Measurements from ENCODE around the gene LONP2. TPM values are rescaled to one million over a fixed set of nuclear protein-coding genes. Genes with fewer than 3 reads are reported as not detected.

LONP2 gene
- total and polyA plus RNA-seq, 12 donors, result 45.3 to 89.1 (median 75.2) TPM

DNA sequence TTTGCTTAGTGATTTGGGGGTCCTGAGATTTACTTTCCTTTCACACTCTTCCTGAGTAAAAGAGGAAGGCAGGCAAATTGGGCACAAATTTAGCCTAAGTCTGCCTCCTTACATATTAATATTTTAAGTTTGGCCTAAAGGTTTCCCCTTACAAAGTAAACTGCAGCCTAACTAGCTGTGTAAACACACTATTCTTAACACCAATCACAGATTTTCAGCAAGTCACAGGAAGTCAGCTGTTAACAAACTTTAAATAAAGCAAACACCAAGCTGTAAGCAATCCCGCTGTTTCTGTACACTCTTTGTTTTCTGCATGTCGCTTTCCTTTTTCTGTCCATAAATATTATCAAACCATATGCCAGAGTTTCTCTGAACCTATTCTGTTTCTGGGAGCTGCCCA, 48.4 kb downstream of the LONP2 start:
- H3K9me3 ChIP-seq (replicated peaks in 1 of 3), result peaks cover 0 to 3% (median 0%) of the 10 kb centered on the region in 3 donors
- intact Hi-C loops (cut with DNase I), result no loop called here
- H3K36me3 ChIP-seq (replicated peaks in 1 of 2), result peaks cover 0 to 34% of the 10 kb centered on the region in 2 donors
- WGBS, 4 donors, result 77 to 89% (median 86%) methylated on average over 2 of the region's 2 CpGs
- no peak overlapping the region for H3K27ac ChIP-seq
- H3K27me3 ChIP-seq, result no peaks in the 10 kb centered on the region
- H3K4me3 ChIP-seq, result no peak overlapping the region
- no peak for DNase-seq
- TF ChIP-seq, protein P1, sequence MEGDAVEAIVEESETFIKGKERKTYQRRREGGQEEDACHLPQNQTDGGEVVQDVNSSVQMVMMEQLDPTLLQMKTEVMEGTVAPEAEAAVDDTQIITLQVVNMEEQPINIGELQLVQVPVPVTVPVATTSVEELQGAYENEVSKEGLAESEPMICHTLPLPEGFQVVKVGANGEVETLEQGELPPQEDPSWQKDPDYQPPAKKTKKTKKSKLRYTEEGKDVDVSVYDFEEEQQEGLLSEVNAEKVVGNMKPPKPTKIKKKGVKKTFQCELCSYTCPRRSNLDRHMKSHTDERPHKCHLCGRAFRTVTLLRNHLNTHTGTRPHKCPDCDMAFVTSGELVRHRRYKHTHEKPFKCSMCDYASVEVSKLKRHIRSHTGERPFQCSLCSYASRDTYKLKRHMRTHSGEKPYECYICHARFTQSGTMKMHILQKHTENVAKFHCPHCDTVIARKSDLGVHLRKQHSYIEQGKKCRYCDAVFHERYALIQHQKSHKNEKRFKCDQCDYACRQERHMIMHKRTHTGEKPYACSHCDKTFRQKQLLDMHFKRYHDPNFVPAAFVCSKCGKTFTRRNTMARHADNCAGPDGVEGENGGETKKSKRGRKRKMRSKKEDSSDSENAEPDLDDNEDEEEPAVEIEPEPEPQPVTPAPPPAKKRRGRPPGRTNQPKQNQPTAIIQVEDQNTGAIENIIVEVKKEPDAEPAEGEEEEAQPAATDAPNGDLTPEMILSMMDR (IDR thresholded peaks at IDR 0.05), result no peak
- TF ChIP-seq POLR2A (IDR thresholded peaks at IDR 0.05), result no peak
- no peaks in the 10 kb centered on the region for H3K4me1 ChIP-seq (replicated peaks in 1 of 2)

DNA sequence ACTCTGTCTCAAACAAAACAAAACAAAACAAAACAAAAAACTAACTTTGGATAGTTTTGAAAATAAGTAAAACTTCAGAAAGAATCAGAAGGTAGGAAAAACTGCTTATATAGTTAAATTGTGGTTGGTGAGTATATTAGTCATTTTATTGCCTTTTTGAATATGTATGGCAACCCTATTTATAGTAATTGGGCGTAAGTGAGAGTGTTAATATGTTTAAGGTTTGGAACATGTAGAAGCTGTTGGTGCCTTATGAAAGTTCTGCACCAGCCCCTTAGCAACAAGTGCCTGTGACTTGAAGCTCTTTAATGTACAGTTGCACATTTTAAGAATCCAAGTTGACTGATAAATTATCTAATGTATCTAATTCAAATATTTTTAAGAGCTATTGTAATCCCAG, 50.6 kb downstream of the LONP2 start:
- no peak overlapping the region for H3K27ac ChIP-seq
- H3K4me3 ChIP-seq, result no peak overlapping the region
- no peak for TF ChIP-seq POLR2A (IDR thresholded peaks at IDR 0.05)
- TF ChIP-seq, protein P1 (IDR thresholded peaks at IDR 0.05), result no peak
- H3K36me3 ChIP-seq (replicated peaks in 1 of 2), result peaks cover 0 to 38% of the 10 kb centered on the region in 2 donors
- DNase-seq, result no peak
- no peaks in the 10 kb centered on the region for H3K4me1 ChIP-seq (replicated peaks in 1 of 2)
- H3K27me3 ChIP-seq, result no peaks in the 10 kb centered on the region
- H3K9me3 ChIP-seq (replicated peaks in 1 of 3), result no peaks in the 10 kb centered on the region
- 88 to 94% (median 90%) methylated on average over 1 of the region's 1 CpG for WGBS, 4 donors
- intact Hi-C loops (cut with DNase I), result no loop called here

DNA sequence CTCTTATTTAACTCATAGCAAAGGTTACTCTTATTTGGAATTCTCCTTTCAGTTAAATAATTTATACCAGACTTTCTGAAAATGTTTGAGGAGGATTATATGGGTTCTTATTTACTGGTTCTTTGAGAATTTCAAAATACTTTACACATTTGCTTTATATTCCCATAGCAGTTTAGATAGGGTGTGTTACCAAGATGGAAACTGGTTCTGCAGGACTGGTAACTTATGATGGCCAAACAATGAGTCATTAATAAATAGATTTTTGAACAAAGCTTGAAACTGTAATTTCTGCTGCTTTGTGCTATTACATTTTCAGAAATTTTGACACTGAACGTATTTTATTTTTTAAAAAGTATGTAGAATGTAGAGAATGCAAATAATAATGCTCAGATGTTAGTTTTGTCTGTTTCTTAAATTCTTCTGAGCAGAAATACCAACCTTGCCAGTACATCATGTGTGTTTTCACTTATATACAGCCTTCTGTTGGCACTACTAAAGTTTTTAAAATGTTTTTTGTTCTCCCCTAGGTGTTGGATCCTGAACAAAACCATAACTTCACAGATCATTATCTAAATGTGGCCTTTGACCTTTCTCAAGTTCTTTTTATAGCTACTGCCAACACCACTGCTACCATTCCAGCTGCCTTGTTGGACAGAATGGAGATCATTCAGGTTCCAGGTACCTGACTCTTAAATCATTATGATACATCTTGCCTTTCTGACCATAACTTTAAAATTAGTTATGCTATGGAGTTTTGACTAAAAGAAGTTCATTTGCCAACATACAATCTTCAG, 51.6 kb downstream of the LONP2 start:
- H3K27ac ChIP-seq, result no peak overlapping the region
- no peak for DNase-seq
- H3K27me3 ChIP-seq, result no peaks in the 10 kb centered on the region
- 92 to 100% (median 99%) methylated on average over 1 of the region's 1 CpG for WGBS, 4 donors
- no peak overlapping the region for H3K4me3 ChIP-seq
- peaks cover 0 to 44% of the 10 kb centered on the region in 2 donors for H3K36me3 ChIP-seq (replicated peaks in 1 of 2)
- H3K4me1 ChIP-seq (replicated peaks in 1 of 2), result no peaks in the 10 kb centered on the region
- intact Hi-C loops (cut with DNase I), result no loop called here
- H3K9me3 ChIP-seq (replicated peaks in 1 of 3), result no peaks in the 10 kb centered on the region
- TF ChIP-seq POLR2A (IDR thresholded peaks at IDR 0.05), result no peak
- TF ChIP-seq, protein P1 (IDR thresholded peaks at IDR 0.05), result no peak

DNA sequence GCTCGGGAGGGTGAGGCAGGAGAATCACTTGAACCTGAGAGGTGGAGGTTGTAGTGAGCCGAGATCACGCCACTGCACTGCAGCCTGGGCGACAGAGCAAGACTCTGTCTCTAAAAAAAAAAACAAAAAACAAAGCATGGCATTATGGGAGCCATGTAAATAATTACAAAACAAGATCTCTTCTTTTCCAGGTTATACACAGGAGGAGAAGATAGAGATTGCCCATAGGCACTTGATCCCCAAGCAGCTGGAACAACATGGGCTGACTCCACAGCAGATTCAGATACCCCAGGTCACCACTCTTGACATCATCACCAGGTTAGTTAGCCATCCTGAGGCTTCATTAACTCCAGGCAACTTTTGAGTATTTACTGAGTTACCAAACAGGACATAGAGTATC, 55.4 kb downstream of the LONP2 start:
- intact Hi-C loops (cut with DNase I), result no loop called here
- TF ChIP-seq, protein P1 (IDR thresholded peaks at IDR 0.05), result no peak
- TF ChIP-seq POLR2A (IDR thresholded peaks at IDR 0.05), result no peak
- H3K27ac ChIP-seq, result no peak overlapping the region
- H3K27me3 ChIP-seq, result no peaks in the 10 kb centered on the region
- H3K4me3 ChIP-seq, result no peak overlapping the region
- no peaks in the 10 kb centered on the region for H3K9me3 ChIP-seq (replicated peaks in 1 of 3)
- DNase-seq, result no peak
- peaks cover 0 to 64% of the 10 kb centered on the region in 2 donors for H3K36me3 ChIP-seq (replicated peaks in 1 of 2)
- WGBS, 4 donors, result 96 to 100% (median 96%) methylated on average over 4 of the region's 4 CpGs
- no peaks in the 10 kb centered on the region for H3K4me1 ChIP-seq (replicated peaks in 1 of 2)
